RWPE2 (cell line): ENCODE data around the gene DUSP6.

Source experiments
- ATAC-seq: fragments of 200-7000 bp; cut with Tn5 transposase; 3 replicates; pipeline ENCODE4 v1.9.1; 2021; ENCODE audit warnings: low read depth
- DNase-seq: peaks from one replicate; pipeline ENCODE4 v3.0.0-alpha.2; 2020; ENCODE audit warnings: low spot score
- H3K27ac ChIP-seq: fragments of 450-650 bp; 2 replicates; pipeline ENCODE4 v1.5.1; 2017; ENCODE audit warnings: mild to moderate bottlenecking; ENCODE audit not compliant: poor library complexity, severe bottlenecking
- H3K27me3 ChIP-seq: fragments of 250-450 bp; sonication (Bioruptor Pico); 2 replicates; pipeline ENCODE4 v1.5.1; 2021; ENCODE audit warnings: mild to moderate bottlenecking, moderate library complexity; ENCODE audit not compliant: insufficient read depth, poor library complexity, severe bottlenecking
- H3K36me3 ChIP-seq: fragments of 250-450 bp; sonication (Bioruptor Pico); 2 replicates; pipeline ENCODE4 v1.5.1; 2020; ENCODE audit warnings: low read depth, mild to moderate bottlenecking, moderate library complexity
- H3K4me1 ChIP-seq: fragments of 250-450 bp; sonication (Bioruptor Pico); 2 replicates; pipeline ENCODE4 v1.5.1; 2021; ENCODE audit warnings: mild to moderate bottlenecking, moderate library complexity; ENCODE audit not compliant: insufficient read depth, poor library complexity, severe bottlenecking
- H3K4me3 ChIP-seq: fragments of 250-450 bp; sonication (Bioruptor Pico); 2 replicates; pipeline ENCODE4 v1.5.1; 2021; ENCODE audit warnings: mild to moderate bottlenecking, moderate library complexity; ENCODE audit not compliant: severe bottlenecking
- H3K9me3 ChIP-seq: fragments of 250-450 bp; sonication (Bioruptor Pico); 2 replicates; pipeline ENCODE4 v1.5.1; 2021; ENCODE audit warnings: mild to moderate bottlenecking, moderate library complexity; ENCODE audit not compliant: severe bottlenecking
- CTCF ChIP-seq: fragments of 450-650 bp; IDR thresholded peaks from one replicate; pipeline ENCODE4 v1.5.1; 2017; ENCODE audit warnings: mild to moderate bottlenecking, moderate library complexity; ENCODE audit not compliant: poor library complexity, severe bottlenecking

The DUSP6 gene

DNA sequence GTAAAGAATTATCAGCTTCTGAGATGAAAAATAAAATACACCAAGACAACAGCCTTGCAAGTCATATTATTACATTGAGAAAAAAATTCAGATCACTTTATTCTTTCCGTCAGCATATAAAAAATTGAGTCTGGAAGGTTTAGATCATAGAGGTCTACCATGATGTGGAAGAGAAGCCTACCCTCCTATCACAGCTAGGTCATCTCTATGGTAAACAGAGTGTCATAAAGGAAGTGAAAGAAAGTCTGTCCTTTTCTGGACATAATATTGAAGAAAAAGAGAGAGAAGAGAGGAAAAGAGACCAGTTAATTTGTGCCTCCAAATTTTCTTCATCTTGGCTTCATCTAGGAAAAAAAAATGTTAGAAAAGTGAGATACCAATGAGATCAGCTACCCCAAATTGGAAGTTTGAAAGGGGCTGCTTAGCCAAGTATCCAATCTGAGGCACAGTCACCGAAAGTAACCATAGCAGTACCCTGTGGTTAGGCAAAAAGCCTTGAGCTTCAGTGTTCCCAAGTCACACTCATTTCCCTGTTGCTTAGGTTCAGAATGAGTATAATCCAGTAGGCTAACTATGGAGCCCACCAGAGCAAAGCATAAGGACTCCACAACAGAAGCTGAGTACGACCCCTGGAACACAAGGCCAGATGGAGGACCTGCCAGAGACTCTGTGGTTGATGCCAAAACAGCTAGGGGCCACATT, 38.1 kb downstream of the DUSP6 start:
- Histone ChIP-seq H3K9me3 (no peaks in the 10 kb centered on the region), H3K27me3 (no peaks in the 10 kb centered on the region), H3K4me3 (no peak overlapping the region), H3K4me1 (peaks cover 4% of the 10 kb centered on the region), H3K36me3 (no peaks in the 10 kb centered on the region), H3K27ac (no peak overlapping the region)
- no peak for TF ChIP-seq CTCF
- DNase-seq (no peak), ATAC-seq (no peak)

DNA sequence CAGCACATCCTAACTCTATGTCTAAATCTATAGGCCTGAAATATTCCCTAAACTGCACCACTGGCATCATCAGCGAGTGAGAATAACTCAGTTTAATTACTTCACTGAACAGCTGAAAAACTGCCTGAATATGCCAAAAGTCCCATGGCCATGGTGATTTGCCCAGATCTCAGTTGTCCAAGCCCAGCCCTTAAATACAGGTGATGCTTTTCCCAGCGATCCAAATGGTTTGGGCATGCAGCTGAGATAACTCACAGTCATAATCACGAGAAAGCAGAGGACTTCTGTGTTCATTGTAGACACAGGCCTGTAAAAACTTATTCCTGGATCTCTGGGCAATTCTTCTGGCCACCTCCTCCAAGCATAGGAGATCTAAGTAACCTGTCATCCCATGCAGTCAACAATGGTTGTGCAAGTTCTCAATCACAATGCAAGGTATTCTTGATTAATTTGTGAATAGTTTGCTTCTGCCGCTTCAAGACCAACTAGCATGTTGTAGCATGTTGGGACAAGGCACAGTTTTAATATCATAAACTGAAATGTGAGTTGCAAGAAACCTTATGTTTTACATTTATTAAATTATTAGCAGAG, 40.5 kb downstream of the DUSP6 start:
- Histone ChIP-seq H3K27ac (no peak overlapping the region), H3K4me1 (no peaks in the 10 kb centered on the region), H3K27me3 (no peaks in the 10 kb centered on the region), H3K36me3 (no peaks in the 10 kb centered on the region), H3K9me3 (no peaks in the 10 kb centered on the region), H3K4me3 (no peak overlapping the region)
- no peak for TF ChIP-seq CTCF
- ATAC-seq (no peak), DNase-seq (no peak)

DNA sequence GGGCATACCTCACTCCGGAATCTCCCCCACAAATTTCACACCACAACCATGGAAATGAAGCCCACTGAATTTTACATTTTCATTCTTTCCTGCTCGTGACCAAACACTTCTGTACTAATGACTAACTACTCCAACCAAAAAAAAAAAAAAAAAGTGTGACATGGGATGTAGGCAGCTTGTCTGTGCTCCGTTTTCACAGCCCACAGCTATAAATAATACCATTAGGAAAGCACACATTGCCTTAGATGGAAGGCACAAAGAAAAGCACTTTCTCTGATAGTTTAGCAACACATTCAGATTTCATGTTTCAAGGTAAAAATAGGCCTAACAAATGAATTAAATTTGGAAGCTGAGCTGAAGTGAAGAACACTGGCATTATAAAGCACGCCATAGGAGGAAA, 42.5 kb downstream of the DUSP6 start:
- no peak for ATAC-seq
- H3K36me3 ChIP-seq = no peaks in the 10 kb centered on the region
- DNase-seq = no peak
- no peaks in the 10 kb centered on the region for H3K4me1 ChIP-seq
- no peak overlapping the region for H3K4me3 ChIP-seq
- no peaks in the 10 kb centered on the region for H3K9me3 ChIP-seq
- H3K27me3 ChIP-seq = no peaks in the 10 kb centered on the region
- TF ChIP-seq CTCF = no peak
- no peak overlapping the region for H3K27ac ChIP-seq

- no peaks in the 10 kb centered on the region for H3K4me1 ChIP-seq
- ATAC-seq (no peak), DNase-seq (no peak)
- no peak overlapping the region for H3K4me3 ChIP-seq
- H3K27ac ChIP-seq = no peak overlapping the region
- TF ChIP-seq CTCF = no peak
- no peaks in the 10 kb centered on the region for H3K9me3 ChIP-seq
- no peaks in the 10 kb centered on the region for H3K36me3 ChIP-seq
- no peaks in the 10 kb centered on the region for H3K27me3 ChIP-seq
Observed at GRCh38 chr12:89309440-89309802, 42.9 kb downstream of the DUSP6 start.
